Stimulated activated CD8-positive, alpha-beta memory T cell treated with anti-CD3 and anti-CD28 coated beads, Interleukin-4, amount 100 ng/mL, for 24 hours (primary cell): Measurements from ENCODE around the gene ARHGEF38.
"Not testable (repeated sequence)": the region's sequence is repeated elsewhere in the genome, so short reads cannot be mapped to it uniquely, and the experiment has no call there.

Experiments
- DNase-seq: peaks from one replicate; pipeline ENCODE4 v3.0.0-alpha.2; 2020; ENCODE audit warnings: low read depth

ARHGEF38 gene

GRCh38 chr4:105560421-105560848 lies 8.0 kb downstream of the ARHGEF38 start:
- no peak for DNase-seq

GRCh38 chr4:105563352-105563751 lies 10.9 kb downstream of the ARHGEF38 start:
- no peak for DNase-seq

DNA sequence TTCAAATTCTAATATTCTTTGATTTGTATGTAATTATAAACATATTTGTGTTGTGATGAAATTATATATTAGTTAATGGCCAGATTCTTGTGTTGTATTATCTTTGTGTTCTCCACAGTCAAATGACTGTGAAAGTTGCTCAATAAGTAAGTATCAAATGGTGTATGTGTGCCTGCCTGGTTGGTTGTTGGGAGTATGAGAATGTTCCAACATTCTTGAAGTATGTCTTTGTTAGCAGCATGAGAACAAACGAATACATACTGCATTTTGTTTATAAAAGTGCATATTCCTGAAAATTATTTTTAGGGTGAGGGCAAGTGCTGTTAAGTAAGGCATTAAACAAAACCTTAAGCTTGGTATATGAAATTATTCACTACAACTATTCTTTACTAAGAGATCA lies 16.2 kb downstream of the ARHGEF38 start:
- DNase-seq: no peak

DNA sequence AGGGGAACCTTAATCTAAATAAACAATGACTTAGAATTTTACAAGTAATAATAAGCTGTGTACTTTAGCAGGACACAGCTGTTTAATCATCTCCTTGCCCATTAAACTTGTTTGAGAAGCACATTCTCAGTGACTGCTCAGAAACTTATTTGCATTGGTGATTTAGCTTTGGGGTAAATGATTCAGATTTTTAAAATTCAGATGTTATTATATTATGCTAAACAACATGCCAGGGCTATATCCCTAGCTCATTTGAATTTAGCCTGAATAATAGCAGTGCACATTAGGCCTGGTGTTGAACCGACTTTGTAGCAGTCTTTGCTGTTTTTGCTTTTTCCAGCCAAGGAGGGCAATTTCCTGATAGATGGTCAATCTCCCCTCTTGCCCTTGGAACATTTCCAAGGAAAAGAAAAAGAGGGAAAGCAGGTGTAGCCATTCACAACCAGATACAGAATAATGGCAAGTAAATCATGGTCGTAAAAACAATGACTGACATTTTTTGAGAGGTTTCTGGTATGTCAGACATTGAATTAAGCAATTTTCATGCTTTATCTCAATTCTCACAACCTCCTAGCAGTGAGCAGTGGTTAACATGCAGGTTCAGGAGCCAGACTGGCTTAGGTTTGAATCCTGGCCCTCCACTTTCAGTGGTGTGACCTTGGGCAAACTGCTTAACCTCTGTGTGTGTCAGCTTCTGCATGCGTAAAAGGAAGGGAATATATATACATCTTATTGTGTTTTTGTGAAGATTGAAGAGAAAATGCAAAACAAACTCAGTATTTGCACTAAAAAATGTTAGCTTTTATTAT lies 16.8 kb downstream of the ARHGEF38 start:
- DNase-seq: no peak

- no peak for DNase-seq
Observed at GRCh38 chr4:105569866-105570236, 17.4 kb downstream of the ARHGEF38 start.

GRCh38 chr4:105572296-105572695 lies 19.9 kb downstream of the ARHGEF38 start:
- no peak for DNase-seq

GRCh38 chr4:105586638-105587328 lies 34.4 kb downstream of the ARHGEF38 start:
- DNase-seq: no peak

GRCh38 chr4:105587841-105588240 lies 35.4 kb downstream of the ARHGEF38 start:
- no peak for DNase-seq

DNA sequence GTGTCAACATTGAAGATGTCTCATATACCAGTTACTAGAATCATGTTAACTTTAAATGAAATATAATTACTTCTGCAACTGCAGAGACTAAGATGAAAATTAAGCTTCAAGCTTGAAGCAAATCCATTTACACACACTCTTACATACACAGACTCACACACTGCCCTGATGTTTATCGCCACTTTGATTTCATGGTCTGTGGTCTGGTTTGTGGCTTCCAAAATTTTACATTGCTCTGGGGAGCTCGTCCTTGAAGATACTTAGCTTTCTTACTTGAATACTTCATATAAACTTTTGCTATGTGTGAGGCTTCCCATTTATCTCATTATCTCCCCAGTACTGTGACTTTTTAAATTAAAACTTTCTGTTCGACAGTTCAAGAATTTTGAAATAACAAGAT lies 35.8 kb downstream of the ARHGEF38 start:
- DNase-seq: no peak

- DNase-seq: no peak
Observed at GRCh38 chr4:105591573-105591972, 39.2 kb downstream of the ARHGEF38 start.

- no peak for DNase-seq
Observed at GRCh38 chr4:105594099-105595010, 41.9 kb downstream of the ARHGEF38 start.

DNA sequence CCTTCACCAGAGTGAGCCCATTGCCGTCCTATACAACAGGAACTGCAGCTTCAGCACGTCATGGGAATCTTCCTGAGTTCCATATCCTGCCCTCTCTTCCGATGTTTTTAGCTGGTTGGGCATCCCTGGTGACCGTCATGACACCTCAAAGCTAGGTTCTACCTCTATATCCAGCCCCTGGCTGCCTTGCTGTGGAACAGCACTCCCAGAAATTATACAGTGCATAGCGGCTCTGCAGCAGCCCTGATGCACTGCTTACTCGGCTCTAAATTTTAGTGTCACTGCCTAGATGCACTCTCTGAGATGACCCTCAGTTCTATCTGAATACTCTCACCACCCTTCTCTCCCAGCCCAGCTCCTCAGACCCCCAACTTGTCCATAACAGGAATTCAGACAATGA lies 44.3 kb downstream of the ARHGEF38 start:
- DNase-seq: no peak

- no peak for DNase-seq
Observed at GRCh38 chr4:105598052-105598451, 45.6 kb downstream of the ARHGEF38 start.

DNA sequence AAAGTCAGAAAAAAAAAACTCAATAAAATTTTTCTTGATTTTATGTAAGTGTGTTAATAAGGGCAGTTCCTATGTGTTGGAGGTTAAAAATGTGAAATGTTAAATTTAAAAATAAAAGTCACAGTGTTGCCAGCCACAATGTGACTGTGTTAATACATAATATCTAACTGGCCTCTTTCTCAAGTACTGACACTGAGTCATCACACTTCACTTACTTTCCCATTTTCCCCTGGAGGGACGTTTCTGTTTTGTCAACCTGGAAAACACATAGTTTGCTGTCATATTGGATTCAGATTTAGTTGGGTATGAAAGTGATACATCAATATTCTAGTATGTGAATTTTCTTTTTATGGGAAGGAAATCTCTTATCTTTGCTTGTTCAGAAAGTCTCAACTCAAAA lies 46.4 kb downstream of the ARHGEF38 start:
- no peak for DNase-seq

DNA sequence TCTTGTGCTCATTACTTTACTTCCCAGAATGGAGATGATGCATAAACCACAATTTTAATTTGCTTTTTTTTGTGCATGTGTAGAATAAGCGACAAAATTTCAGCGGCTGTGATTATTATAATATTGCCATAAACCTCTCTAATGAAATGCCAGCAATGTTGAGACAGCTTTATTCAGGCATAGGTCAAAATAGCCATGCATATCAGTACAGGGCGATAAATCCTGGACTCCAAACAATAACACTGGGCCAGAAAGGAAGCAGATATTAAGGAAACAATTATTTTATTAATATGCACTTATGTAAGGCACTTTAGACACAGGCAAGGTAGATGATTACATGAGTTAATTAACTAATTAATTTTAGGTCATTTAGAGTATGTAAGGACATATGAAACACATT lies 47.1 kb downstream of the ARHGEF38 start:
- DNase-seq: no peak

- no peak for DNase-seq
Observed at GRCh38 chr4:105599932-105600655, 47.7 kb downstream of the ARHGEF38 start.

- no peak for DNase-seq
Observed at GRCh38 chr4:105600951-105601350, 48.5 kb downstream of the ARHGEF38 start.

DNA sequence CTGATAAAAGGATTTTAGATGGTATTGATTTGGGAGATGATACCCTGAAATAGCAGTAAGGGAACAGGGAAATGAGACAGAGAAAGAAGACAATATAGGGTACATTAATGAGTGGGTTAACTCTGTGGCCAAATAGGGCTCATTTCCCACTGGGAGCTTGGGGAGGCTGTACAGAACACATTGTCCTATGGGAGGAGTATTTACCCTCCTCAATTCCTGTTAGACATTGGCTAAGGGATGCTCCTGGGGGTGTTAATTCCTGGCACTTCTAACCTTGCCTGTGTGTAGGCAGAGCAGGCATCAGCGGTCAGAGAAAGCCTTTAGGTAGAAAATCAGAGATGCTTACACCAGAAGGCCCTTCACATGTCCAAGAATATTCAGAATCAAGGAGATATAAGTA lies 49.0 kb downstream of the ARHGEF38 start:
- DNase-seq: no peak

DNA sequence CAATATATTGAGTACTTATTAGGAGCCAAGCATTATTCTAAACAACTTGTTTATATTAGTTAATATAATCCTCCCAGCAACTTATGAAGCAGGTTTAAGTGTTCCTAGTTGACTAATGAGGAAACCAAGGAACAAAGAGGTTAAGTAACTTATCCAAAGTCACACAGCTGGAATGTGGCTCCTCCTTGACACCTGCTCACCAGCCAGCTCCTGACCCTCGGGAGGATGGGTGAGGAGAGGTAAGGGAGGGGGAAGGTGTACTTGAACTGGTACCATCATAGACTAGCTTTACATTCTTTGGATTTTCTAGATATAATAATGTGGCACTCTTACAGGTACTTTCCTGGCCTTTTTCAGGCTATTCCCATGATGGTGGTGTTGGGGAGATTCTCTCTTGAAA lies 50.7 kb downstream of the ARHGEF38 start:
- DNase-seq: no peak

- no peak for DNase-seq
Observed at GRCh38 chr4:105605493-105605892, 53.1 kb downstream of the ARHGEF38 start.

DNA sequence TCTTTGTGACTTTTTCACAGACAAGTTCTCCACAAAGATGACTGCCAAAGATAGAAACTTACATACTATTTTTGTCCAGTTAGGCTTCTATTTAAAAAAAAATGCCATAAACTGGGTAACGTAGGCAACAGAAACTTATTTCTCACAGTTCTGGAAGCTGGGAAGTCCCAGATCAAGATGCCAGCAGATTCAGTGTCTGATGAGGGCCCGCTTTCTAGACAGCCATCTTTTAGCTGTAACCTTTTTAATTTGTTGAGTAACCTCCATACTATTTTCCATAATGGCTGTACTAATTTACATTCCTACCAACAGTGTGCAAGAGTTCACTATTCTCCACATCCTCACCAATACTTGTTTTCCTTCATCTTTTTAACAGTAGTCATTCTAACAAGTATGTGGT lies 55.5 kb downstream of the ARHGEF38 start:
- DNase-seq: no peak

DNA sequence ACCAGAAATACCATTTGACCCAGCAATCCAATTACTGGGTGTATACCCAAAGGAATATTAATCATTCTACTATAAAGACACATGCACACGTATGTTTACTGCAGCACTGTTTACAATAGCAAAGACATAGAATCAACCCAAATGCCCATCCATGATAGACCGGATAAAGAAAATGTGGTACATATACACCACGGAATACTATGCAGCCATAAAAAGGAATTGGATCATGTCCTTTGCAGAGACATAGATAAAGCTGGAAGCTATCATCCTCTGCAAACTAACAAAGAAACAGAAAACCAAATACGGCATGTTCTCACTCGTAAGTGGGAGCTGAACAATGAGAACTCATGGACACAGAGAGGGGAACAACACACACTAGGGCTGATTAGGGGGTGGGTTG lies 57.4 kb downstream of the ARHGEF38 start:
- DNase-seq: not testable (repeated sequence)
